Progenitor cell of endocrine pancreas (in vitro differentiated cells): ENCODE results near the gene BTBD8. TPM values are rescaled to one million over a fixed set of nuclear protein-coding genes. Genes with fewer than 3 reads are reported as not detected.

Experiments
- DNase-seq: peaks from one replicate; pipeline ENCODE4 v3.0.0; 2021; ENCODE audit warnings: low spot score; ENCODE audit not compliant: unreplicated experiment
- H3K27ac Mint-ChIP-seq: 2 replicates; pipeline ENCODE4 v1.8.0; 2021; ENCODE audit warnings: mild to moderate bottlenecking, moderate library complexity, mixed read lengths
- H3K27me3 Mint-ChIP-seq: 2 replicates; pipeline ENCODE4 v1.8.0; 2021; ENCODE audit warnings: mixed read lengths
- H3K36me3 Mint-ChIP-seq: 2 replicates; pipeline ENCODE4 v1.8.0; 2022; ENCODE audit warnings: mixed read lengths; ENCODE audit not compliant: insufficient read depth
- H3K4me1 Mint-ChIP-seq: 2 replicates; pipeline ENCODE4 v1.8.0; 2021; ENCODE audit warnings: low read depth, mixed read lengths
- H3K4me3 Mint-ChIP-seq: 2 replicates; pipeline ENCODE4 v1.8.0; 2021; ENCODE audit warnings: low read depth, mild to moderate bottlenecking, moderate library complexity, mixed read lengths
- H3K9me3 Mint-ChIP-seq: 2 replicates; pipeline ENCODE4 v1.8.0; 2021; ENCODE audit warnings: low read depth, mixed read lengths
- CTCF ChIP-seq: fragments of 200-600 bp; sonication (generic); IDR thresholded peaks from one replicate; pipeline ENCODE4 v1.5.0; 2021; ENCODE audit warnings: antibody characterized with exemption, mild to moderate bottlenecking; ENCODE audit not compliant: unreplicated experiment
- total RNA-seq: library from RNA; stranded (reverse); gene quantifications from 2 replicates; pipeline ENCODE4 v1.2.1, GENCODE V29; 2021

Gene BTBD8
- total RNA-seq, 1 donor from 2014 or later = 8.2 TPM

GRCh38 chr1:92038695-92039346, 41.3 kb upstream of the BTBD8 start:
- TF ChIP-seq CTCF = no peak
- DNase-seq = no peak
- no peaks in the 10 kb centered on the region for H3K9me3 Mint-ChIP-seq
- H3K4me3 Mint-ChIP-seq = no peak overlapping the region
- H3K27me3 Mint-ChIP-seq = no peaks in the 10 kb centered on the region
- peaks cover 10% of the 10 kb centered on the region for H3K4me1 Mint-ChIP-seq
- no peaks in the 10 kb centered on the region for H3K36me3 Mint-ChIP-seq
- no peak overlapping the region for H3K27ac Mint-ChIP-seq

GRCh38 chr1:92040971-92041370, 39.2 kb upstream of the BTBD8 start:
- Mint-ChIP-seq H3K27me3 (no peaks in the 10 kb centered on the region), H3K27ac (no peak overlapping the region), H3K4me3 (no peak overlapping the region), H3K9me3 (no peaks in the 10 kb centered on the region), H3K4me1 (peaks cover 10% of the 10 kb centered on the region), H3K36me3 (no peaks in the 10 kb centered on the region)
- DNase-seq = no peak
- no peak for TF ChIP-seq CTCF

GRCh38 chr1:92043621-92044020, 36.5 kb upstream of the BTBD8 start:
- no peaks in the 10 kb centered on the region for H3K9me3 Mint-ChIP-seq
- no peak for DNase-seq
- H3K27me3 Mint-ChIP-seq = no peaks in the 10 kb centered on the region
- H3K4me1 Mint-ChIP-seq = peaks cover 2% of the 10 kb centered on the region
- H3K36me3 Mint-ChIP-seq = no peaks in the 10 kb centered on the region
- H3K27ac Mint-ChIP-seq = no peak overlapping the region
- no peak for TF ChIP-seq CTCF
- H3K4me3 Mint-ChIP-seq = no peak overlapping the region

GRCh38 chr1:92045766-92046495, 34.2 kb upstream of the BTBD8 start:
- no peak for TF ChIP-seq CTCF
- Mint-ChIP-seq H3K27ac (no peak overlapping the region), H3K27me3 (no peaks in the 10 kb centered on the region), H3K4me1 (no peaks in the 10 kb centered on the region), H3K4me3 (no peak overlapping the region), H3K9me3 (no peaks in the 10 kb centered on the region), H3K36me3 (no peaks in the 10 kb centered on the region)
- DNase-seq = no peak

GRCh38 chr1:92051948-92052347, 28.2 kb upstream of the BTBD8 start:
- Mint-ChIP-seq H3K4me3 (no peak overlapping the region), H3K27me3 (no peaks in the 10 kb centered on the region), H3K36me3 (no peaks in the 10 kb centered on the region), H3K4me1 (no peaks in the 10 kb centered on the region), H3K27ac (no peak overlapping the region), H3K9me3 (no peaks in the 10 kb centered on the region)
- DNase-seq = no peak
- TF ChIP-seq CTCF = no peak
